B cell (primary cell): ENCODE data around the gene APLP2.

Experiments used
- EZH2 ChIP-seq: IDR thresholded peaks from 2 replicates; pipeline ENCODE4 v1.6.1; 2012; ENCODE audit warnings: borderline replicate concordance, low read depth, mild to moderate bottlenecking, moderate library complexity, low read length; ENCODE audit not compliant: insufficient read depth, poor library complexity, severe bottlenecking
- TF ChIP-seq, protein P1 (sequence below): fragments of 200-600 bp; IDR thresholded peaks from one replicate; pipeline ENCODE4 v1.8.0; 2022; ENCODE audit warnings: antibody characterized with exemption, mild to moderate bottlenecking

DNA sequence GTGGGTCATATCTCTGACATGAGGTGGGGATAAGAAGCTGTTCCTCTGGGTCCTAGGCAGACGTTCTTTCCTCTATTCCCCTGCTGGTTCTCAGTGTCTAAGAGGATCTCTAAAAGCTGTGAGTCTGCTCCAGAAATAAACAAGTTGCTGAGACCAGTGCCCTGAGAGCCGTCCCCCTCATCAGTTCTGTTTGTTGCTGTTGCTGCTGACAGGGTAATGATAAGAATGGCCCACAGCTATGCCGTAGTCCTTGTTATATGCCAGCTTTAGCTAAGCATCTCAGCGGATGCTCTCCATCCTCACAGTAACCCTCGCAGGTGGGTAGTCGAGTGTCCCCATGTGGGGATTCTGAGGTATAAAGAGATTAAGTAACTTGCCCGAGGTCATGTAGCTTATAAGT is 66.4 kb downstream of the APLP2 start:
- TF ChIP-seq, protein P1, sequence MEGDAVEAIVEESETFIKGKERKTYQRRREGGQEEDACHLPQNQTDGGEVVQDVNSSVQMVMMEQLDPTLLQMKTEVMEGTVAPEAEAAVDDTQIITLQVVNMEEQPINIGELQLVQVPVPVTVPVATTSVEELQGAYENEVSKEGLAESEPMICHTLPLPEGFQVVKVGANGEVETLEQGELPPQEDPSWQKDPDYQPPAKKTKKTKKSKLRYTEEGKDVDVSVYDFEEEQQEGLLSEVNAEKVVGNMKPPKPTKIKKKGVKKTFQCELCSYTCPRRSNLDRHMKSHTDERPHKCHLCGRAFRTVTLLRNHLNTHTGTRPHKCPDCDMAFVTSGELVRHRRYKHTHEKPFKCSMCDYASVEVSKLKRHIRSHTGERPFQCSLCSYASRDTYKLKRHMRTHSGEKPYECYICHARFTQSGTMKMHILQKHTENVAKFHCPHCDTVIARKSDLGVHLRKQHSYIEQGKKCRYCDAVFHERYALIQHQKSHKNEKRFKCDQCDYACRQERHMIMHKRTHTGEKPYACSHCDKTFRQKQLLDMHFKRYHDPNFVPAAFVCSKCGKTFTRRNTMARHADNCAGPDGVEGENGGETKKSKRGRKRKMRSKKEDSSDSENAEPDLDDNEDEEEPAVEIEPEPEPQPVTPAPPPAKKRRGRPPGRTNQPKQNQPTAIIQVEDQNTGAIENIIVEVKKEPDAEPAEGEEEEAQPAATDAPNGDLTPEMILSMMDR, result no peak
- no peak for TF ChIP-seq EZH2
